Neural progenitor cell (in vitro differentiated cells): Measurements from ENCODE around the gene CERS6. TPM values are rescaled to one million over a fixed set of nuclear protein-coding genes. Genes with fewer than 3 reads are reported as not detected.

Experiments used
- DNase-seq: peaks from one replicate; pipeline ENCODE4 v3.0.0-alpha.2; 2016; ENCODE audit warnings: low spot score
- H2AFZ ChIP-seq: fragments of 200-600 bp; sonication (generic); replicated peaks from 2 replicates; pipeline ENCODE4 v1.6.1; 2016; ENCODE audit warnings: antibody characterized with exemption
- H3F3A ChIP-seq: fragments of 200-600 bp; sonication (generic); 2 replicates; pipeline ENCODE4 v1.6.1; 2016; ENCODE audit warnings: antibody characterized with exemption, low read depth
- H3K27ac ChIP-seq: fragments of 200-600 bp; sonication (generic); 2 replicates; pipeline ENCODE4 v1.5.1; 2016; ENCODE audit warnings: mild to moderate bottlenecking
- H3K27me3 ChIP-seq: fragments of 200-600 bp; sonication (generic); 2 replicates; pipeline ENCODE4 v1.6.1; 2016; ENCODE audit warnings: mild to moderate bottlenecking, moderate library complexity
- H3K36me3 ChIP-seq: fragments of 200-600 bp; sonication (generic); 2 replicates; pipeline ENCODE4 v1.5.1; 2016
- H3K4me1 ChIP-seq: fragments of 200-600 bp; sonication (generic); 2 replicates; pipeline ENCODE4 v1.6.1; 2016; ENCODE audit warnings: mixed run types
- H3K4me2 ChIP-seq: fragments of 200-600 bp; sonication (generic); 2 replicates; pipeline ENCODE4 v1.6.1; 2016
- H3K4me3 ChIP-seq: fragments of 200-600 bp; sonication (generic); 2 replicates; pipeline ENCODE4 v1.5.1; 2016
- H3K79me2 ChIP-seq: fragments of 200-600 bp; sonication (generic); 2 replicates; pipeline ENCODE4 v1.6.1; 2016; ENCODE audit warnings: low read depth
- H3K9ac ChIP-seq: fragments of 200-600 bp; sonication (generic); 2 replicates; pipeline ENCODE4 v1.6.1; 2016
- H3K9me3 ChIP-seq: fragments of 200-600 bp; sonication (generic); 2 replicates; pipeline ENCODE4 v1.5.1; 2016; ENCODE audit warnings: low read depth
- H4K20me1 ChIP-seq: fragments of 200-600 bp; sonication (generic); 2 replicates; pipeline ENCODE4 v1.6.1; 2016; ENCODE audit warnings: low read depth
- H3K27ac Mint-ChIP-seq: 3 replicates; pipeline ENCODE4 v1.8.0; 2021; ENCODE audit warnings: mixed read lengths
- H3K27me3 Mint-ChIP-seq: 2 replicates; pipeline ENCODE4 v1.8.0; 2022; ENCODE audit warnings: low read depth, mild to moderate bottlenecking, inconsistent platforms, moderate library complexity, mixed read lengths; ENCODE audit not compliant: insufficient read depth
- H3K36me3 Mint-ChIP-seq: 3 replicates; pipeline ENCODE4 v1.8.0; 2021; ENCODE audit warnings: mixed read lengths
- H3K4me1 Mint-ChIP-seq: 3 replicates; pipeline ENCODE4 v1.8.0; 2021; ENCODE audit warnings: mixed read lengths
- H3K4me3 Mint-ChIP-seq: 3 replicates; pipeline ENCODE4 v1.8.0; 2021; ENCODE audit warnings: mild to moderate bottlenecking, moderate library complexity, mixed read lengths
- H3K9me3 Mint-ChIP-seq: 3 replicates; pipeline ENCODE4 v1.8.0; 2020; ENCODE audit warnings: mixed read lengths
- EZH2 ChIP-seq: fragments of 200-600 bp; sonication (generic); IDR thresholded peaks from 2 replicates; pipeline ENCODE4 v1.6.1; 2017; ENCODE audit warnings: antibody characterized with exemption, mild to moderate bottlenecking, moderate library complexity
- EZH2phosphoT487 ChIP-seq: fragments of 200-600 bp; sonication (generic); IDR thresholded peaks from 2 replicates; pipeline ENCODE4 v1.6.1; 2017; ENCODE audit warnings: antibody characterized with exemption
- total RNA-seq: library from RNA; depleted of rRNA; stranded (reverse); fragments of >200 nt; gene quantifications from 2 replicates; pipeline ENCODE4 v1.2.3, GENCODE V29; 2015; ENCODE audit warnings: low replicate concordance
- TF ChIP-seq, protein P1 (sequence below): fragments of 200-600 bp; sonication (generic); IDR thresholded peaks from 2 replicates; pipeline ENCODE4 v1.5.1; 2017; ENCODE audit warnings: antibody characterized with exemption, mild to moderate bottlenecking

The CERS6 gene
- total RNA-seq, 1 donor from 2014 or later: 50.8 TPM

DNA sequence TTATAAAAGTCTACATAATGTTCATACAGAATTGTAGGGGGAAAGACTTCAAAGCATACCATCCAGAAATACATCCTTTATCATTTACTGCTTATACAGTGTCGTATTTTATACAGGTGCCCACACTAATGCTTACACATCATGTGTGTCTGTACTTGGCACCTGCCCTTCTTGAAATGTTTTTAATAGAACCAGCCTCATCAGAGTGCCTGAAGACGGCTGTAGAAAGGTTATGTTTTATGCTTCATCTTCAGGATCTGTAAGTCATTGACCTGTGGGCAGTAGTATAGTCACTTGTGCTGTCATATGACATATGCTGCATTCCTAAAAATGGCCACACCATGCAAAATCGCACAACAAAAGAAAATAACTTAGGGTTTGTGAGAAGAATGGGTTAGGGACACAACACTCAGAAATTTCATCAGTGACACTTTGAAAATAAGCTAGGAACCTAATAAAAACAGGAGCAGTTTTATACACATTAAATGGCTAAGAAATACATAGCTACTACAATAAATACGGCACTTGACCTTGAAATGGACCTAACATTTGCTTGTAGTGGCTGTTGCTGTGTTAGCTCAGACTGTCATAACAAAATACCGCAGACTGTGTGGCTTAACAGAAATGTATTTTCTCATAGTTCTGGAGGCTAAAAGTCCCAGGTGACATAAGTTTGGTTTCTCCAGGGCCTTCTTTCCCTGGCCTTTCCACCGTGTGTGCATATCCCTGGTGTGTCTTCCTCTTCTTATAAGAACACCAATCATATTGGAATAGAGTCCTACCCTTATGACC is 112.6 kb downstream of the CERS6 start:
- peaks cover 9% of the 10 kb centered on the region for H3K36me3 Mint-ChIP-seq
- no peaks in the 10 kb centered on the region for H3K9me3 Mint-ChIP-seq
- peaks cover 6% of the 10 kb centered on the region for H3K4me1 ChIP-seq
- H3K4me1 Mint-ChIP-seq: peaks cover 4% of the 10 kb centered on the region
- no peaks in the 10 kb centered on the region for H3K9me3 ChIP-seq
- H3K36me3 ChIP-seq: no peaks in the 10 kb centered on the region
- H3K4me3 Mint-ChIP-seq: no peak overlapping the region
- no peaks in the 10 kb centered on the region for H3K27me3 ChIP-seq
- H2AFZ ChIP-seq: no peak overlapping the region
- H3K4me2 ChIP-seq: no peak overlapping the region
- no peaks in the 10 kb centered on the region for H3F3A ChIP-seq
- TF ChIP-seq, protein P1, sequence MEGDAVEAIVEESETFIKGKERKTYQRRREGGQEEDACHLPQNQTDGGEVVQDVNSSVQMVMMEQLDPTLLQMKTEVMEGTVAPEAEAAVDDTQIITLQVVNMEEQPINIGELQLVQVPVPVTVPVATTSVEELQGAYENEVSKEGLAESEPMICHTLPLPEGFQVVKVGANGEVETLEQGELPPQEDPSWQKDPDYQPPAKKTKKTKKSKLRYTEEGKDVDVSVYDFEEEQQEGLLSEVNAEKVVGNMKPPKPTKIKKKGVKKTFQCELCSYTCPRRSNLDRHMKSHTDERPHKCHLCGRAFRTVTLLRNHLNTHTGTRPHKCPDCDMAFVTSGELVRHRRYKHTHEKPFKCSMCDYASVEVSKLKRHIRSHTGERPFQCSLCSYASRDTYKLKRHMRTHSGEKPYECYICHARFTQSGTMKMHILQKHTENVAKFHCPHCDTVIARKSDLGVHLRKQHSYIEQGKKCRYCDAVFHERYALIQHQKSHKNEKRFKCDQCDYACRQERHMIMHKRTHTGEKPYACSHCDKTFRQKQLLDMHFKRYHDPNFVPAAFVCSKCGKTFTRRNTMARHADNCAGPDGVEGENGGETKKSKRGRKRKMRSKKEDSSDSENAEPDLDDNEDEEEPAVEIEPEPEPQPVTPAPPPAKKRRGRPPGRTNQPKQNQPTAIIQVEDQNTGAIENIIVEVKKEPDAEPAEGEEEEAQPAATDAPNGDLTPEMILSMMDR: no peak
- TF ChIP-seq EZH2phosphoT487: no peak
- no peak for TF ChIP-seq EZH2
- H3K27ac Mint-ChIP-seq: no peak overlapping the region
- peaks cover 10% of the 10 kb centered on the region for H3K79me2 ChIP-seq
- no peak overlapping the region for H3K9ac ChIP-seq
- no peak overlapping the region for H3K27ac ChIP-seq
- no peak for DNase-seq
- no peak overlapping the region for H3K4me3 ChIP-seq
- no peaks in the 10 kb centered on the region for H4K20me1 ChIP-seq
- no peaks in the 10 kb centered on the region for H3K27me3 Mint-ChIP-seq

DNA sequence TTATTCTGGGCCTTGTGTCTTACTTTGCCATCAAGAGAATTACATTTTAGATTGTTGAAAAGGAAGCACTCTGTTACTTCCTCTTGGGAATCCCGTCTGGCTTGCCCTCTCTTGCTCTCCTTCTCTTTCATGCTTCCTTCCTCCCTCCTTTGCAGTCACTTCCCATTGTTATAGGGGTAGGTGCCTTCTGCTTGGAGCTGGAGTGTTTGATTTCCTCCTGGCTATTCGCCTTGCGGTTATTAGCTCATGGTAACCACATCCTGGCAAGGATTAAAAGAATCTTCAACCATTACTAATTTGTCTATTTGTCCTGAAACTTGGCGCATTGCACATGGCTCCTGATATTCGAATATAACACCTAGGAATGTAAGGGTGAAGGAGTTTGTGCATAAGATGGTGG is 115.0 kb downstream of the CERS6 start:
- no peak for DNase-seq
- Mint-ChIP-seq H3K4me1 (peaks cover 4% of the 10 kb centered on the region), H3K27me3 (no peaks in the 10 kb centered on the region), H3K27ac (no peak overlapping the region), H3K4me3 (no peak overlapping the region), H3K9me3 (no peaks in the 10 kb centered on the region), H3K36me3 (peaks cover 5% of the 10 kb centered on the region)
- no peaks in the 10 kb centered on the region for H3K9me3 ChIP-seq
- TF ChIP-seq, protein P1: no peak
- no peak for TF ChIP-seq EZH2phosphoT487
- TF ChIP-seq EZH2: no peak
- H3K4me1 ChIP-seq: peaks cover 6% of the 10 kb centered on the region
- no peak overlapping the region for H3K4me3 ChIP-seq
- no peaks in the 10 kb centered on the region for H3K27me3 ChIP-seq
- H3K4me2 ChIP-seq: no peak overlapping the region
- no peak overlapping the region for H2AFZ ChIP-seq
- no peak overlapping the region for H3K9ac ChIP-seq
- H3K27ac ChIP-seq: no peak overlapping the region
- H3K36me3 ChIP-seq: no peaks in the 10 kb centered on the region
- H4K20me1 ChIP-seq: no peaks in the 10 kb centered on the region
- peaks cover 26% of the 10 kb centered on the region for H3K79me2 ChIP-seq
- H3F3A ChIP-seq: no peaks in the 10 kb centered on the region

DNA sequence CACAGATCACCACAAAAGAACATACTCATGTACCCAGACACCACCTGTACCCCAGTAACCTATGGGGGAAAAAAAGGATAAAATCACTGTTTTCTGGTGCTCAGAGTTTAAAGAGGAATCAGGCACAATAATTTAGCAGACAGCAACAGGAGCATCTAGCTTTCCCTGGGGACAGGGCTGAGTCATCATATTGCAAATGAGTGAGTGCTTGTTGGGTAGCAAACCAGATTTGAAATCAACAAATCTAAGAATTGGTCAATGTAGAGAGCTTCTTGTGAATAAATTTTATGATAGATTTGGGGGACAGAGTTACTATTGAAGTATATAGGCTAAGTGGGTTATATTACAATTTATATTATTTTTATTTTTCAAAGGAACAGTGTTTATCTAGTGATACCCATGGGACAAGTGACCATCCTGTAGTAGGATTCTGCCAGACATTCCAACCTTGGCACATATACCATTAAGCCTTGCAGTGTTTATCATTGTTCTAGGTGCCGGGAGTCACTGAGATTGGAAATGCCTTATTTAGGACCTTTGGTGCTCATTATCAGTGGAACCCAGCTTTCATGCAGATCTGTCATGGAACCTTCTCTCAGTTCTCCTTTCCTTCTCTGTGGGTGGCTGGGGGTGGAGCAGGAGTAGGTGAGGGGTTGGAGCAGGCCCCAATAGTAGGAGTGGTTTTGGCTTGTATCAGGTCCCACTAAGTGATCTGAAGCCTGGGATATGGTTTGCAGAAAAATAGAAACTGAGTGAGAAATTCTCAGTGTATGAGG is 117.2 kb downstream of the CERS6 start:
- no peak for DNase-seq
- Mint-ChIP-seq H3K4me3 (no peak overlapping the region), H3K27me3 (no peaks in the 10 kb centered on the region), H3K36me3 (peaks cover 5% of the 10 kb centered on the region), H3K4me1 (peaks cover 4% of the 10 kb centered on the region), H3K9me3 (no peaks in the 10 kb centered on the region), H3K27ac (no peak overlapping the region)
- H3K9ac ChIP-seq: no peak overlapping the region
- H3K4me2 ChIP-seq: no peak overlapping the region
- H3K79me2 ChIP-seq: peaks cover 26% of the 10 kb centered on the region
- H2AFZ ChIP-seq: no peak overlapping the region
- no peak overlapping the region for H3K27ac ChIP-seq
- H4K20me1 ChIP-seq: no peaks in the 10 kb centered on the region
- no peaks in the 10 kb centered on the region for H3F3A ChIP-seq
- no peaks in the 10 kb centered on the region for H3K36me3 ChIP-seq
- no peaks in the 10 kb centered on the region for H3K27me3 ChIP-seq
- peaks cover 6% of the 10 kb centered on the region for H3K4me1 ChIP-seq
- TF ChIP-seq EZH2phosphoT487: no peak
- TF ChIP-seq, protein P1: no peak
- no peak for TF ChIP-seq EZH2
- no peak overlapping the region for H3K4me3 ChIP-seq
- no peaks in the 10 kb centered on the region for H3K9me3 ChIP-seq
